ENCODE results near the gene LRRC15.

Gene LRRC15

GRCh38 chr3:194360568-194360967 is 9.0 kb downstream of the LRRC15 start:
- DNase-seq (ENCODE audit: low spot score), result no peak

- no peak for DNase-seq (ENCODE audit: low spot score)
These were observed 11.9 kb downstream of the LRRC15 start for GRCh38 chr3:194357681-194358080.

DNA sequence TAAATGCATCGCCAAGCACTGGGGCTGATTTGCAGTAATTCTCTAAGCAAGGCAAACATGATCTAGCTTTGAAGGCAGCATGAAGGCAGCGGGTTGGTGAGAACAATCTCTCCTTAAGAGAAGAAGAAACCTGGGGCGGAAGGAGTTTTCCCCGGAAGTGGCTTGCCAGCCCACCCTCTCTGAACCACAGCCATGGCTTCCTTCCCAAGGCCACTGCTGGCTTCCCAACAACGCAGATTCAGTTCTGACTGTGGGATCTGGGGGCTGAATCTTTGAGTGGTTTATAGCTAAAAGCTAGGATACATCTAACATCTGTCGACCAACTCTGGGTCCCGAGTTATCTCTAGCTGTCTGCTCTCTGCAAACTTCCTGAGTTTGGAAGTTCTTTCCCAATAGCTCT is 14.2 kb downstream of the LRRC15 start:
- no peak for DNase-seq (ENCODE audit: low spot score)

DNA sequence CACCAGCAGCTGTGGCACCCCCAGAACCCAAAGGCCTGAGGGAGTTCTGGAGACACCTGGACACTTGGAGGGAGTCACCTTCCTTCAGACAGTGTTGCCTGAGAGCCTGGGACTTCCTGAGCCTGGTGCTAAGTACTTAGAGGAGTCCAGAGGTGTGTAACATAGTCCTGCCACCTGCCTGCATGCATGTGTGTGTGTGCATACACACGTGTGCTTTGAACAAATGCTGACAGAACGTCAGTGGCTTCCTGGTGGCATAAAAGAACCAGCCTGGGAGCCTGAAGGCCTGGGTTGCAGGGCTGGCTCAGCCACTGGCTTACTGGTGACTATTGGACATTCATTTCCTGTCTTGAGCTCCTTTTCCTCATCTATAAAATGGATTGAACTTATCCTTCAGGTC is 15.2 kb downstream of the LRRC15 start:
- DNase-seq (ENCODE audit: low spot score), result no peak

DNA sequence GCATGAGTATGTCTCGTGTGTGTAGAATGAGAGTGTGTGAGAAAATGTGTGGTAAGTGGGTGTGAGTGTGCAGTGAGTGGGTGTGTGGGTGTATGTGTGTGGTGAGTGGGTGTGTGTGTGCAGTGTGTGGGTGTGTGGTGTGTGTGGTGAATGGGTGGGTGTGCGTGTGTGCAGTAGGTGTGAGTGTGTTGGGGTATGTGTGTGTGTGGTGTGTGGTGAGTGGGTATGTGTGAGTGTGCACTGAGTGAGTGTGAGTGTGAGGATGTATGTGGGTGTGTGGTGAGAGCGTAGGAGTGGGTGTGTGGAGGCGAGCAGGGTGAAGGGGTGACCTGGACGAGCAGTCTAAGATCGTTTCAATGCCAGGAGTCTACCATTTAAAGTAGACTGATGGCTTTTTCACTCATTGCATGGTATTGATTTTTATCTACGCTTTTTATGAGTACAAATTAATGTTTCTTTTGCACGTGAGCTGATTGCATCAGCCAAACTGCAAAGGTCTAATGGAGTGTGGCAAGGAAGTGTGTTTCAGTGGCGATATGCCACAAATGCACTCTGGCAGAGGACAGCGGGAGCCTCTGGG is 16.8 kb downstream of the LRRC15 start:
- DNase-seq (ENCODE audit: low spot score), result no peak

DNA sequence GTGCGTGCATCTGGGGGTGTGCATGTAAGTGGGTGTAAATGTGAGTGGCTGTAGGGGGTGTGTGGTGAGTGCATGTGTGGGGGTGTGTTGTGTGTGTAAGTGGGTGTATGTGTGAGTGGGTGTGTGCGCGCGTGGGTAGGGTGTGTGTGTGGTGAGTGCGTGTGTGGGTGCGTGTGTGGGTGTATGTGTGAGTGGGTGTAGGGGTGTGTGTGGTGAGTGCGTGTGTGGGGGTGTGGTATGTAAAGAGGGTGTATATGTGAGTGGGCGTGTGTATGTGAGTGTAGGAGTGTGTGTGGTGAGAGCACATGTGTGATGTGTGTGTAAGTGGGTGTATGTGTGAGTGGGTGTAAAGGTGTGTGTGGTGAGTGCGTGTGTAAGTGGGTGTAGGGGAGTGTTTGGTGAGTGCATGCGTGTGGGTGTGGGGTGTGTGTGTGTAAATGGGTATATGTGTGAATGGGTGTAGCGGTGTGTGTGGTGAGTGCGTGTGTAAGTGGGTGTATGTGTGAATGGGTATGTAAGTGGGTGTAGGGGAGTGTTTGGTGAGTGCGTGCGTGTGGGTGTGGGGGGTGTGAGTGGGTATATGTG is 17.5 kb downstream of the LRRC15 start:
- DNase-seq (ENCODE audit: low spot score), result no peak

GRCh38 chr3:194351080-194351672 is 18.4 kb downstream of the LRRC15 start, which contains the start of gene CPN2:
TSS of gene CPN2 (minus strand) at chr3:194351328. CDS start at chr3:194342702, 8,626 bp downstream.
- no peak for DNase-seq (ENCODE audit: low spot score)

- DNase-seq (ENCODE audit: low spot score), result no peak
These were observed 18.8 kb downstream of the LRRC15 start for GRCh38 chr3:194350726-194351071.

DNA sequence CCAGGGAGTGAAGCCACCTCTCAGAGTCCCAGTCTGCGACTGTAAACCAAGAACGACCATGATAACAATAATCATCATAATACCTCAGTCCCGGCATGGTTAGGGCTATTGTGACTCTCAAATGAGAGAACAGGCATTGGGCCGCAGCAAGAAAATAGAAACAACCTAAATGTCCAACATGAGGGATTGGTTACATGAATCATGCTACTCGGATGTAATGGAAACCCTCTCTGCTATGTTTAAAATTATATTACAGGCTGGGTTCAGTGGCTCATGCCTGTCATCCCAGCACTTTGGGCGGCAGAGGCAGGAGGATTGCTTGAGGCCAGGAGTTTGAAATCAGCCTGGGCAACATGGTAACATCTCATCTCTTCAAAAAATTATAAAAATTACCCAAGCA is 21.2 kb downstream of the LRRC15 start:
- no peak for DNase-seq (ENCODE audit: low spot score)

GRCh38 chr3:194346621-194347020 is 22.9 kb downstream of the LRRC15 start:
- no peak for DNase-seq (ENCODE audit: low spot score)

- DNase-seq (ENCODE audit: low spot score), result no peak
These were observed 23.5 kb downstream of the LRRC15 start for GRCh38 chr3:194346035-194346434.

- DNase-seq (ENCODE audit: low spot score), result peak; percentile 71
These were observed 25.5 kb downstream of the LRRC15 start for GRCh38 chr3:194344012-194344411.

DNA sequence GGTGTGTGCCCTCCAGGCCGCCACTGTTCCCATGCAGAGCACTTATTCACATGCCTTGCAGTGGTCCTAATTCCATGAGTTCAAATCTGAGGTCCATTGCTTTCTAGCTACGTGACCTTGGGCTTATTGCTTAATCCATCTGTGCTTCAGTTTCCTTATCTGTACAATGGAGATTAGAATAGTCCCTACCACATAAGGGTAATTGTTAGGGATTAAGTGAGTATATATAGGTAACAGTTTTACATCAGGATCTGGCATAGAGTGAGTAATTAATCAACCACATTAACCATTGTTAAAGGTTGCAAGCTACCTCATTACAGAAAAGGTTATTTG is 26.0 kb downstream of the LRRC15 start:
- no peak for DNase-seq (ENCODE audit: low spot score)

DNA sequence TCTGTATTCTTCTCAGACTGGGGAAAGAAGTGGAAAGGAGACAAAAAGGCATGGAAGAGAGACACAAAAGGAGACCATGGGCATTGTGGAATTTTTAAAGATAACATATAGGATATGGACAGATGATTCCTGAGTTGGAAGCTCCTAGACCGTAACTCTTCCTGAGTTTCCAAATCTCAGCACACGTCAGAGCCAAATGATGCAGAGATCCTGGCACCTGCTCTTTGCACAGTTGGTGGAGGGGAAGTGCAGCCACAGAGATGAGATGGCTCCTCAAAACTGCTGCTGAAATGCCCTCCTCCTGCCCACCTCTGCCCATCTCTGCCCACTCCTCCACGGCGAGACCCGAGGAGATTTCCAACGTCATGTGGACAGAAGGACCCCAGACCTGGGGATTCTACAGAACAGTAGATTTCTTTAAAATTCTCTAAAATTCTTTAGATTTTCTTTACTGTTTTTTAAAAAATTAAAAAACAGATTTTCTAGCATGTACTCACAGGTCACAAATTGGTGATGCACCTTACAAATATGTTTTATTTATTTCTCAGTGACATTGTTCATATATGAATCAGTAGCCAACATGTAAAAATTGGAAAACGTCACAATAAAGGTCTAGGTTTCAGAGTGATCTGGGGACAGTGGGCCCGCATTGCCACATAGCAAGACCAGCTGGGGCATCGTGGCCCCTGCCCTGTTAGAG is 26.5 kb downstream of the LRRC15 start:
- DNase-seq (ENCODE audit: low spot score), result no peak

- no peak for DNase-seq (ENCODE audit: low spot score)
These were observed 28.7 kb downstream of the LRRC15 start for GRCh38 chr3:194340757-194341400.

DNA sequence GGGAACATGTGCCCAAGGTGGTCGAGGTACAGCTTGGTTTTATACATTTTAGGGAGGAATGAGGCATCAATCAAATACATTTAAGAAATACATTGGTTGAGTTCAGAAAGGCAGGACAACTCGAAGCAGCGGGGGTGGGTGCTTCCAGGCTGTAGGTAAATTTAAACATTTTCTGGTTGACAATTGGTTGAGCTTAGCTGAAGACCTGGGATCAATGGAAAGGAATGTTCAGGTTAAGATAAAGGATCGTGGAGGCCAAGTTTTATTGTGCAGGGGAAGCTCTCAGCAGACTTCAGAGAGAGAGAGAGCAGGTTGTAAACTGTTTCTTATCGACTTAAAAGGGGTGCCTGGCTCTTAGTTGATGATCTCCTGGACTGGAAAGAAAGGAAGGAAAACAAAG is 29.7 kb downstream of the LRRC15 start:
- DNase-seq (ENCODE audit: low spot score), result no peak

DNA sequence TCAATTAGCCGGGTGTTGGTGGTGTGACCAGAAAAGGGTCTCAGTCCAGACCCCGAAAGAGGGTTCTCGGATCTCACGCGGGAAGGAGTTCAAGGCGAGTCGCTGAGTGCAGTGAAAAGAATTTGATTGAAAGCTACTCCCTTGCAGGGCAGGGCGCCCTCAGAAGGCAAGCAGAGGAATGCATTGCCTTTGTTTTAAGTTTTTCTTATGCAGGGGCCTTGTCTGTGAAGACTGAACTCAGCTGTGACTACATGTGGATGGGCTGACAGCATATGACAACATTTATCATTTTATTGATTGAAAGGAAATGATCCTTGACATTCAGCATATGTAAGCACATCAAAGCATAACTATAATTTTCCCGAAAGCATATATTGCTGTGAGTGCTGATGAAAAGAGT is 30.2 kb downstream of the LRRC15 start:
- no peak for DNase-seq (ENCODE audit: low spot score)

GRCh38 chr3:194337965-194338753 is 31.4 kb downstream of the LRRC15 start:
- no peak for DNase-seq (ENCODE audit: low spot score)

DNA sequence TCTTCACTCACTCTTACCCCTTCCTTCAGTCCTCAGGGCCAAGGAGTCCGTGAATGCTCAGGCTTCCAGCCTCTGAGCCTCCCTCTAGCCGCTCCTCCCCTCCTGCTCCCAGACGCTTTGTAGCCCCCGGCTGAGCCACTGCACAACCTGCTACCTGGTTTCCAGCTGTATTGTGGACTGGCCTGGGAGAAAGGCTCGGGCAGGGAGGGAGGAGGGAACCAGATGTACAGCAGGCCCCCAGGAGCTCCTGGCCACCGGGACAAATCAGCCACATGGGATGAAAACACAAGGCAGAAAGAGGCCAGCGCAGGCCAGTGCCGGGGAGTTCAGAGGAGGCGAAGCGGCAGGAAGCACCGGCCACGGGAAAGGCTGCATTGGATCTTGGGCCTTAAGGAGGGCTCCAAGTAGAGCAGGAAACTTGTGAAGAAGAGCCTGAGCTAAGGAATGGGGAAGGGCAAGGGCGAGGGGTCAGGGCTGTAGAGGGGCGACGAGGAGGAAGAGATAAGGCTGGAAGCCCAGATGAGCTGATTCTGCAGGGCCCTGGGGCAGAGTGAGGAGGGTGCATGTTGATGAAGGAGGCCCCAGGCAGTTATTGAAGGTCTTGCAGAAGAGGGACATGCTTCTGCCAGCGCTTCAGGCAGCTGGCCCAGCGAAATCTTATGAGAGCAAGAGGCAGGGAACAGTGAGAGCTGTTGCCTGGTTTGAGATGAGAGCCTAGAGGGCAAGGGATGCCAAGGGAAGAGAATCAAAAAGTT is 32.8 kb downstream of the LRRC15 start:
- no peak for DNase-seq (ENCODE audit: low spot score)

- no peak for DNase-seq (ENCODE audit: low spot score)
These were observed 35.6 kb downstream of the LRRC15 start for GRCh38 chr3:194333981-194334320.

DNA sequence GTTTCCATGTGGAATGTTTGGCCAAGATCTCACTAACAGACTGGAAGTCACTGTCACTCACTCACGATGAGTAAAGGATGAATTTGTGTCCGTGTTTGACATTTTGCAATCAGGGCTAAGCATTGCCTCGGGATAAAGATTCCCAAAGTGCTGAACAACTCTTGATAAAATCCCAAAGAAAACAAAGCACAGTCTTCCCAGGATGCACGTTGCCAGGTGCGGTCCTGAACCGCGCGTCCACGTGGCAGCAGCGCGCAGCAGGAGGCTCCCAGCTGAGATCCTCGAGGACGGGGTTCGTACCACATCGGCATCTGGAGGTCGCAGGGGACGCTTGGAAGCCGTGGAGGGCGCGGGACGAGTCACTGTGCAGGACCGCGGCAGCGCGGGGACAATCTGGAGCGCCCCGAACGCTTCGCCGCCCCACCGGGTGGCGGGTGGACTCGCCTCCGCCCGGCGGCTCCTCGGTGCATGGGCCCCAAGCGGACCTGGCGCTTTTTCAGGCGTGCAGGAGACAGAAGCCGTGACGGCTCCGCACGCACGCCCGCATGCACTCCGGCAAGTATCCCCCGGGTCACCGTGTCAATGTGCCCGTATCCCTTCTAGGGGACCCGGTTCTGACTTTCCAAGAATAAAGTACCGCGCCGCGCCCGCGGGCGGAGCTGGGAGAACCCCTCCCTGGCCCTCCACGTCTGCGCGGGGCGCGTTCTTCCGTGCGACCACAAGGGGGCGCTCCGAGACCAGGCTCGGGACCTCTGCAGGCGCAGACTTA is 36.1 kb downstream of the LRRC15 start:
- DNase-seq (ENCODE audit: low spot score), result peak; percentile 90
